Kasumi-1 (cell line): Measurements from ENCODE around the gene NTSR1.
A peak's percentile ranks its signal among the peaks of the same experiment; 100 is the strongest.

Experiments used
- DNase-seq, 2 experiments: peaks; one replicate each; lab custom pipeline; 2025; lab: John Stamatoyannopoulos, UW

The NTSR1 gene

DNA sequence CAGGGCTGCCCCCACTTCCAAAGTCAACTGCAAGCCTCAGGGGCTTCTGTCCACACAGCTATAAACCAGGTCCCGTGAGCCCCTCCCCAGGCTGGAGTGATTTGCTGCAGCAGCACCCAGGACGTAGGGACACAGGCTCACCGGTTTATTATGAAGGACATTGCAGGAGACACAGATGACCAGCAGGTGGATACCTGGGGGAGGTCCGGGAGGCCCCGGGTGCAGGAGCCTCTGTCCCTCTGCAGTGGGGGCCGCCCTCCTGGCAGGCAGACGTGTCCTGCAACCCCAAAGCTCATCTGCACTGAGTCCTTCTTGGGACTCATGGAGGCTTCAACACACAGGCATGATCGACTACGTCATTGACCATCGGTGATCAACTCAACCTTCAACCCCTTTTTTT lies 14.5 kb upstream of the NTSR1 start:
- no peak for DNase-seq

DNA sequence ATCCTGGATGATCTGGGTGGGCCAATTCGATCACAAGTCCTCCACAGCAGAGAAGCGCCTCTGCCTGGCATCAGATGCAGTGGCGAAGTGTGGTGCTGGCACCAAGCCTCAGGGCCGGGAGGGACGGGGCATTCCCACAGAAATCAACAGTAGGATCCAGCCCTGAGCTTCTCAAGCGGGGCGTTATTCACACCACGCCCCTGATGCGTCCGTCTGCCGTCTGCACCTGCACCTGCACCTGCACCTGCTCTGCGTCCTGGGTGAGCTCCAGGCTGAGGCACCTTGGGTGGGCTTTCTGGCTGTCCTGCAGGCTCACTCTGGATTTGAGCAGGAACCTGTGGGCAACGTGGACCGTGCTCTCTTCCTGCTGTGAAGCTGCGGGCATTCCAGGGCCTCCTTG lies 13.8 kb upstream of the NTSR1 start:
- no peak for DNase-seq

DNA sequence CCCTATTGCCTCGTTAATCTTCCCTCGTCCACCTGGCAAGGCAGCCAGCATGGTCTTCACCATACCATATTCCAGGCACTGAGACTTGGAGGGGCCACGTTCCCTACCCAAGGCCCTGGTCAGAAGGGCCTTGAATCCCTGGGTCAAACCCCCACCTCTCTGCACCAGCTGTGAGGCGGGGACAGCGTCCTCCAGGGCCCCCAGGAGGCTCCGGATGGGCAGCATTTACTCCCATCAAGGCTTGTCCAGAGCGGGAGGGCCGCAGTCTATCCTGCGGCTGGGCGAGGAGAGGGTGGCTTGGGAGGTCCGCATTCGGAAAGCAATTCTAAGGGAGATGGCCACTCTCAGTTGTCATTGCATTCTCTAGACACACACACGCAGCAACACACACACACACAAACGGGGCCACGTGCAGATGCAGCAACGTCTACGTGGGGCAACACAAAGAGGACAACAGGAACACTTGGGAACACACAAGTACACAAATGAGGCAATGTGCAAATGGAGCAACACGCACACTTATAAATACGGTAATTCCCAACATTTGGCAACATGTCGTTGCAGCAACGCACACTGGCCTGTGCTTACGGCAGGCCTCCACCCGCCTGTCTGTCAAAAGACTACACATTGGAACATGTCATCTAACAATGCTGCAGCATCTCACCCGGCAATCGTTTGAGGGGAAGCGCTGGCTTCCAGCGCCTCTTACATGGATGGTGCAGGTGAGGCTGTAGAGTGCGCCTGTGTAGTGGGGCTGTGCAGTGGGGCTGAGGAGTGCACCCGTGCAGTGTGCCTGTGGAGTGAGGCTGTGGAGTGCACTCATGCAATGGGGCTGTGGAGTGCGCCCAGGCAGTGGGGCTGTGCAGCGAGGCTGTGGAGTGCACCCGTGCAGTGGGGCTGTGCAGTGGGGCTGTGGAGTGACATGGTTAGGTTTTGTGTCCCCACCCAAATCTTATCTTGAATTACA lies 12.9 kb upstream of the NTSR1 start:
- no peak for DNase-seq

DNA sequence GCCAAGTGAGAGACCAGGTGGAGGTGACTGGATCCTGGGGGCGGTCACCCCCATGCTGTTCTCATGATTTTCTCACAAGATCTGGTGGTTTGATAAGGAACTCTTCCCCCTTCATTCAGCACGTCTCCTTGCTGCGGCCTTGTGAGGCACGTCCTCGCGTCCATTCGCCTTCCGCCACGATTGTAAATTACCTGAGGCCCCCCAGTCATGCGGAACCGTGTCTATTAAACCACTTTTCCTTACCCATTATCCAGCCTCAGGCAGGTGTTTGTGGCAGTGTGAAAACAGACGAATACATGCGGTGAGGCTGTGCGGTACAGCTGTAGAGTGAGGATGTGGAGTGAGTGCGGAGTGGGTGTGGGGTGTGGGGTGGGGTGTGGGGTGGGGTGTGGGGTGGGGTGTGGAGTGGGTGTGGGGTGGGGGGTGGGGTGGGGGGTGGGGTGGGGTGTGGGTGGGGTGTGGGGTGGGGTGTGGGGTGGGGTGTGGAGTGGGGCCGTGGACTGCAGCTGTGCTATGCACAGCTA lies 12.1 kb upstream of the NTSR1 start:
- no peak for DNase-seq

DNA sequence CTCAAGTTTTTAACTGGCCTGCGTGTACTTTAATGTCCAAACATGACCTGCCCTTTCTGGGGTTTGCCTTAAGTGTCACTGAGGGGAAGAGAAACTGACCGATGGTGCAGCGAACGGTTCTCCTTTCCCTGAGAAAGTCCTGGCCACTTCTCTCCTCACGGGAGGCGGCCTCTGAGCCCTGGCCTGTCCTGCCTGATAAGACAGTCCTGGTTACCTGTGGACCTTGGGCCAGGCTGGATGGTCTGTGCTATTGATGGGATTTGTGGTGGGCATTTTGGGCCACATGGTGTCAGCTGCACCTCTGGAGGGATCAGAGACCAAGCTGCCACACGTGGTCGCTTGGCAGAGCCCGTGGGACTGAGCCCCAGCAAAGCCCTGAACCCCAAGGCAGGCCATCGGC lies 11.6 kb upstream of the NTSR1 start:
- DNase-seq = no peak

DNA sequence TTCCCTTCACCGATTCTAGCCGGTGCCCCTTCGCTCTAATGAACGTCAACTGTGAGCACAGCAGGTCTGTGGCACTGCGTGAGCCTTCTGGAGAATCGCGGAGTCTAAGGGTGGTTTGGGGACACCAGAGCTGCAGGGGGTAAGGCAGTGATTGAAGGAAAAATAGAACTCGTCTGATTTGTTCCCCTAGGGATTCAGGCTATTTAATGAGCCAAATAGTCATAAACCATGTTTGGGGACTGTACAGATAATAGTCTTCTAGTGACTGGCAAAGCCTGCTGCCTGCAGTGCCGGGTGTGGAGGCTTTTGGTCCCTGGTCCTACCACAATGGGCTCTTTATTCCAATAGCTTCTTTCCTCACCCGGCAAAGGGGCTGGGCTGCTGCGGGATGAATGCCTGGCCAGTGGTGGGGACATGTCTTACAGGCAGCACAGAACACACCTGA lies 11.1 kb upstream of the NTSR1 start:
- no peak for DNase-seq

DNA sequence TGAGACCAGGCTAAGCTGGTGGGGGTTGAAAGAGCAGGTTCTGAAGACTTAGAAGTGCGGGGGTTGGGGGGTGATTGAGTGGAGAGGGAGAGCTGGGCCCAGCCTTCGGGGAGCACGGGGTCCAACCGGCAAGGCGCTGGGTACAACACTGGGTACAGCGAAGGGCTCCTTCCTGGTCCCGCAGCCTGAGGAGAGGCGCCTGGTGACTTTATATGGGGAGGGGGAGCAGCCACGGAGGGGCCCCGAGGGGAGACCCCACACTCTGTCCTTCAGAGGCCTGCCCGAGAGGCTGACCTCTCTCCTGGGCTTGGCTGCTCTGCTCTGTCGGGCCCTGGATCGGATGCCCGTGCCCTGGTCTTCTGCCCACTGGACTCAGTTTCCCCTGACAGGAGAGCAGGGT lies 10.4 kb upstream of the NTSR1 start:
- no peak for DNase-seq

DNA sequence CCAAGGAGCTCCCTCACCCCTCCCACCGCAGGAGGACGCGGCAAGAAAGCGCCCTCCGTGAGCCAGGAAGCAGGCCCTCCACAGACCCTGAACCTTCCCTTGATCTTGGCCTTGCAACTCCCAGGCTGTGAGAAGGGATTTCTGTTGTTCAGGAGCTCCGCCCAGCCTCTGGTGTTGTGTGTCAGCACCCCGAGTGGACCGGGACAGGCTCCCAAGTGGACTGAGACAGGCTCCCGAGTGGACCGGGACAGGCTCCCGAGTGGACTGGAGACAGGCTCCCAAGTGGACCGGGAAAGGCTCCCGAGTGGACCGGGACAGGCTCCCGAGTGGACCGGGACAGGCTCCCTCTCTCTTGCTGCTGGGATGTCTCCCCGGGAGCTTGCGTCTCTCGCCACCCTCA lies 9.3 kb upstream of the NTSR1 start:
- DNase-seq = no peak

DNA sequence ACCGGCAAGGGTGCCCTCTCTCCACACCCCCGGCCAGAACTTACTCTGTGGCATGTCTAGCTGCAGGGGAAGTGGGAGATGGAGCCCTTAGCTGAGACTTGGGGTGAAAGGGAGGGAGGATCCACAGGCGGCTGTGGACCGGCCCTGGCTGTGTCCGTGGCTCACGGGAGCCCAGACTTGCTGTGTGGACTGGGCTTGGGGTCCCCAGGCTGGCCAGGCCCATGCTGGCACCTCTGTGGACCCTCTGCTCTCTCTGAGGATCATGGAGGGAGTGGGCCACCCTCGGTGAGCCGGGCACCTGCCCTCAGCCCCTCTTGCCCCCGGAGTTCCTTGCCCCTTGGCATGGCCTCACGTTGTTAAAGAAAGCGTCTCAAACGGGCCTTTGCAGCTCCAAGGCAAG lies 8.9 kb upstream of the NTSR1 start:
- DNase-seq = no peak

DNA sequence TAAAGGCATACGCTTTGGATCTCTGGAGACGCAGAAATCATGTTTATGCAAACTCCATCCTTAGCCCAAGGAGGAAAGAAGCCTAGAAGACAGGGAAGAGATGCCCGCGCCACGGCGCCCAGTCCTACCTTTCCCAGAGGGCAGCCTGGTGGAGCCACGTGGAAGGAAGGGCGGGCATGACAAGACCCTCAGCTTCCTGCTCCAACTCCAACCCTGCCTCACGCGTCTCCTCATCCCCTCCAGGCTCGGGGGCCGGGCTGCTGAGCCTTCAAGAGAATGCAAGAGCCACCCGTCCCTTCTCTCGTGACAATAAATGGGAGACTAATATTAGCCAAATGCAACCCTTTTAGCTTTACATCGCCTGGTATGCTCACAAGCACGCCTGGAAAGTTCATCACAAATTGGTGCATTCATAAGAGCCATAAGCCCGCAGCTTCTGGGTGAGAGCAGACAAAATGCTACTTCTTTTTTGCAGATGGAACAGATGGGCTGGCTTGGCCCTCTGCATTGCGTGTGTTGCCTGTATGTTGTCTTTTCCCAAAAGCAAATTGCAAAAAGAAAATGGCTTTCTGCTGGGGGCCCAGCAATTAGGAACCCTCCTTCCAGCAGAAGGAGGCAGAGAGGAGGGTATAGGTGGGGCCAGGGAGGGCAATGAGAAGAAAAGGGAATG lies 8.2 kb upstream of the NTSR1 start:
- no peak for DNase-seq

DNA sequence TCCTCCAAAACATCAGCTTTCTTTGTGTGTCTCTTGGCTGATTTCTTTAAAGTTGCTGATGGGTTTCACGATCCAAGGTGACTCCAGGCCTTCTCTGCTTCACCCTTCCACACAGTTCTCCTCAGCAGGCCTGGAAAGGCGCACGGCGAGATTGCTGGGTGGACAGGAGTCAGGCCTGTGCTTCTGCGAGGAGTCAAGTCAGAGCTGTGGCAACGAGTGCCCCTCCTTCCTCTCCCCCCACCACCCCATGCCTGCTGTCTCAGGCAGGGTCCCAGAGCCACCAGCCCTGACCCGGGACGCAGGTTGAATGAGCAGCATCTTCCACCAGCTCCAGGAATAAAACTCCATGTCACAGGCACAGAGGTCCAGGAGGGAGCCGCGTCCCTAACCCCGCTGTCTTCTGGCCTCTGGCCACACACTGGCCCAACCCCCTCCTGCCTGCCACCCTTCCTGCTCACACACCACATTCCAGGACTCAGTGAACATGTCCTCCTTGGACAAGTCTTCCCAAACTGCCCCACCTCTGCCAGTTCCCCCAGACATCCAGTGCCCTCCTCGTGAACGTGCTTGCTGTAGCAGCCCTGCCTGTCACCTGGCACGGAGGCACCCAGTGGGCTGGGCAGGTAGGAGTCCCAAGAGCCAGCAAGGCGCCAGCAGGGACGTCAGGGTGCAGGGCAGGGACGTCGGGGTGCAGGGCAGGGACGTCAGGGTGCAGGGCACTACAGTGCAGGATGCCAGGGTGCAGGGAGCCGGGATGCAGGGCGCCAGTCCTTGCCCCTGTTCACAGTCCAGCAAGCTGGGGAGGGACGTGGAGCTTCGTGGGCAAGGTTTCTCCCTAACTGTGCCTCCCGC lies 7.2 kb upstream of the NTSR1 start:
- no peak for DNase-seq

DNA sequence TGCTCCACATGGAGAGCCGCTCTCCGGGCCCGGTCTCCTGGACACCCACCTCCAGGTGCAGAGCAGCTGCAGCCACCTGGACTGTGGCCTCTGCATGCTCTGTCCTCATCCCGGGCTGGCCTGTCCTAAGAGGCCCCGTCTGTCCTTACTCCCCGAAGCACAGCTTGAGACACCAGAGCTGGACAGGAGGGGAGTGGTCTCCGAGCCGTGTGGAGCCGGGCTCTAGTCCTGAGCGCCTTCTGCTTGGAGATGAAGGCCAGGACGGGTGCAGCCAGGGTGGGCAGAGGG lies 6.7 kb upstream of the NTSR1 start:
- no peak for DNase-seq

DNA sequence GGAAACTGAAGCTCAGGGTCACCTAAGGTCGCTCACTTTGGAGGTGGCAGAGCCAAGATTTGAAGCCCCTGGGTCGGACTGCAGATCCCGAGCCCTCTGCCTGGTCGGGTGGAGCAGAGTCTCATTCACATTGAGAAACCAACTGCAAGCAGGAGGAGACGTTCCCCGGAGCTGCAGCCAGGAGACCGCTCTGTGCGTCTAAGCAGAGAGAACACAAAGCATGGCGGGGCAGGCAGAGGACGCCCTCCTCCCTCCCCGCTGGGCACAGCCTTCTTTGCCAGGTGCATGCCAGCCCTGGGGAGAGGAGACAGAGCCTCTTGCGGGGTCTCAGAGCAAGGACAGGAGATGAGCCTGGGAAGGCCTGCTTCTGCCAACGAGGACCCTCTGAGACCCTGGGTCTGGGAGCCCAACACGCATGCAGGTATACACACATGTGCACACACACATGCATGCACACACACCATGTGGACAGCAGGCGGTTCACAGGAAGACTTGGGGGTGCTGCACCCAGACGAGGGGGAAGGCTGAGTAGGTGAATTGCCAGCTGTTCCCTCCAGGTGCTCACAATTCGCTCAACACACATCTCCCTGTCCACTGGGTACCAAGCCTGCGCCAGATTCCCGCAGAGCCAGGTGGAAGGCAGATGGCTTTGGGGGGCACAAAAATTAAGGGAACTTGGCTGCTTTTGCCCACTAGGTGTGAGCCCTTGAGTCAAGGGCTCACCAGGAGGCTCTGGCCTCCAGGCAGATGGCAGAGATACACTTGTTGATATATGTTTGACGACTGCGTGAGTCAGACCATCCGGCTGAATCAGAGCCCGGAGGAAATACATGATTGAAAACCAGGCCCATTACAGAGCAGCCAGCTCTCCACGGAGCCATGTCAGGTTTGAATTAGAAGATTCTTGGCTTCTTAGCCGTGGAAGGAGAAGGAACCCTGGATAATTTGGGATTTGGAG lies 5.5 kb upstream of the NTSR1 start:
- peak; percentile 36 to 39 for DNase-seq

DNA sequence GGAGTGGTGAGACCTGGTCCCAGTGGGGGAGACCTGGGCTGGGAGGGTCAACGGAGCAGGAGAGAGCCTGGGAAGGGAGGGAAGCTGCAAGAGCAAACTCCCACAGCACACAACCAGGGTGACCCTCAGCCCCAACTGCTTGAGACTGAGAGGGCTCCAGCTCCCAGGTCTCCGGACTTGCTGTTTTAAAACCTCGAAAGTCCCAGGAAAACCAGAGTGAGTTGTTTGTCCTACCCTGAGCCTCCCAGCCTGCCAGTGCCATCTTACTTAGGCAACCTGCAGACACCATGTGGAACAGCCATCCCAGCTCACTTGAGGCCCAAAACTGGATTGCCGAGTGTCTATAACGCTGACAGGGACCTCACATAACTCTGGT lies 4.8 kb upstream of the NTSR1 start:
- DNase-seq = no peak

DNA sequence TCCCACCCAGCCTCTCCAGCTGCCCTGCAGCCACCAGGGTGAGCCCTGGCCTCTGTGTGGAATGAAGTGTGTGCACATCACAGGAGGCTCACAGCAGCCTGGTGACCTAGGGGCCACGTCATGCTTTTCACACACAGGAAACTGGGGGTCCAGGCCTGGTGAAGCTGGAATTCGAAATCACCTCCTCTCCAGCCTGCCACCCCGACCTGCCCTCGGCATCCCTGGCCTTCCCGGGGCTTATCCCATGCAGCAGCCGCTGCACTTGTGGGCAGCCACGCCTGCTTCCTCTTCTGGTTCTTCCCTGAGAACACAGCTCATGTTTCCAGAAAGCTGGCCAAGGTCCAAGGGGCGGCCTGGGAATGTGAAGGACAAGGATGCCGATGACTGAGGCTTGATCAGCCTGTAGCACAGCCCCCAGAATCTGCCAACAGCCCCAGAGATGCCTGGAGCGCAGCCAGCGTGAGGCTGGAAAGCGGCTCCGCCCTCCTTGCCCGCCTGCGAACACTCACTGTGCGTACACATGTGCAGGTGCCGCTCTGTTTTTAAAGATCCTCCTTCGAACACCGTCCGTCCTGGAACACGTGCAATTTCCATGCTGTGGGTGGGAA lies 4.2 kb upstream of the NTSR1 start:
- DNase-seq = peak; percentile 6 to 33

DNA sequence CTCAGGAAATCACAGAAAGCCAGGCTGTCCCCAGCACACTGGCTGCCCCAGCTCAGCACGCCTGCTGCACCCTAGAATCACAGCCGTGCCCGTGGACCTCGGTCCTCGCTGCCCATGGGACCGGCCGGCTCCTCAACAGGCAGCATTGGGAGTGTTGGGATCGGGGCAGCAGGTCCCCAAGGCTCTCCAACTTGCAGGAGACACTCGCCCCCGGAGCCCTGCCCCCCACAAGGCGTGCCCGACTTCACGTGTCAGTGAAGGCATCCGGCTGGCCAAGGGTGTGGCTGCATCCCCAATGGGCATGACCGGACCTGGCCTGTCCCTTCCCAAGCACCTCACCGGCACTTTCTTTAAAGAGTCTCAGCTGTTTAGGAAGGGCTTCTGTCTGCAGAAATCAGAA lies 3.0 kb upstream of the NTSR1 start:
- DNase-seq = no peak

DNA sequence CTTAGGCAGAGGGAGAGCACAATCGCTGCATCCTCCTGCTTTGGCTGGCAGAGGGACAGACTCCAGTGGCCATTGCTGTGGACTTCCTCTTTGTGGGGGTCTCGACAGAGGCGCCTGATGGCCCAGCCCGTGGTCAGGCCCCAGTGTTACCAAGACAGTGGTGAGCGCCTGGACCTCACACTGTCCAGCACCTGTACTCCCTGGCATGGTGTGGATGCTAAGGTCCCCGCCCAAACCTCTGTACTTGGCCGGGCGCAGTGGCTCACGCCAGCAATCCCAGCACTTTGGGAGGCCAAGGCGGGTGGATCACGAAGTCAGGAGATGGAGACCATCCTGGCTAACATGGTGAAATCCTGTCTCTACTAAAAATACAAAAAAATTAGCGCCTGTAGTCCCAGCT lies 2.3 kb upstream of the NTSR1 start:
- DNase-seq = no peak

DNA sequence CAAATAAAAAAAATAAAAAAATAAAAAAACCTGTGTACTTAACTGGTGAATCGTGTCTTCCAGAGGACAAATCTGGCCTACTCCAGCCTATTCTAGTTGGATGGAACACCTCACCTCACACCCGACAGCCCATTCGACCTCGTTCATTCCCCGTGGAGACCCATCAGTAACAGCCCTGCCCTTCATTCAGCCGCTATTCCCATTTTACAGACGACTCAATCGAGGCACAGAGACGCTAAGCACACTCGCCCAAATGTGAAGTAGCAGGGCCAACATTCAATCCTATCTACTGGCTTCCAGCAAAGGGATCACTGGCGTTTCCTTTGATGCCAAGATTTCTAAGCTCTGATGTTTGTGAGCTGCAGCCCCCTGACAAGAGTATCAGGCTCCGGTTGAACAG lies 1.8 kb upstream of the NTSR1 start:
- no peak for DNase-seq

DNA sequence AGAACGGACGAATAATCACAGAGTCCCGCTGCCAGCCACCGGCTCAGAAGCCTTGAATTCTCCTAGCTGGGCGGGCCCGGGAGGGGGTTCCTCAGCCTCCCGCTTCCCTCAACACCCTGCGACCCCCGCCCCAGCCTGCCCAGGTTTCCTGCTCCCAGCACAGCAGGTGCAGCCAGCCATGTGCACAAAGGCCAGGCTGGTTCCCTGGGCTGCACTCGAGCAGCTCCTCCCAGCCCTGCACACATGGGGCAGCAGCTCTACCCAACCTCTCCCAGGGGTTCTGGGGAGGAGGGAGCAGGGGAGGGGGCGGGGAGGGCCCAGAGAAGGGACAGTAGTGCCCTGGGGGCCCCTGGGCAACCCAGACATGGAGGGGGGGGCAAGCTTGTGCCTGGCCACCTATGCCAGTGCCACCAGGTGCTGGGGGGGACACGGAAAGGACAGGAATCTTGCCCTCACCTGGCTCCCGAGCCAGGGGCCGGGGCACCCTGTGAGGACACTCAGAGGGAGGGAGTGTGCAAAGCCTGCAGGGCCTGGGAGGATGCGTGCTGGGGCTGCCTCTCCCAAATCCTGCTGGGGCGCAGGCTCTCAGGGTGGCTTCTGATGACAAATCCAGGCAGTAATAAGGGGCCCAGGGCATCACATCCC lies 1.2 kb upstream of the NTSR1 start:
- DNase-seq = no peak

DNA sequence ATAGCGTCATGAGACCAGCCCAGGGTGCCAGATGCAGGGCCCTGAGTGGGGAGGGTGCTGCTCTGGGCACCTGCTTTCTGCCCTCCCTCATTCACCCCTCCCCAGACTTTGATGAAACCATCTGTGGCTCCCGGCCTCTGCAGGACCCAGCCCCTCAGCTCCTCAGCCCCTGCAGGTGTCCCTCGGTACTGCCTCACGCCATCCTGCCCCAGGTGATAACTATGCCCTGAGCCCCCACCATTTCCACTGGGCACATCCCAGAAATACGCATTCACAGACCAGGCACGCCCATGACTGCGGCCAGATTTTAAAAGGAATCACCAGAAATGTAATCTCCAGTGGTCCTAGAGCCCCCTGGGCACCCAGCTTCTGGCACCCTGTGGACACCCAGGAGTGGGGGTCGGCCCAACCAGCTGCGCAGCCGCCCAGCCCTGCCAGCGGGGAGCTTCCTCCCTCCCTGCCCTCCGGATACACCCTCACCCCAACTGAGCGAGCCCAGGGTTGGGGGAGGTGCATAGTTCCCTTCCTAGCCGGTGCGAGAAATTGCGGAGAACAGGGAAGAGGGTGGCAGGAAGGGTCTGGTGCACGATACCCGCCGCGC lies 615 bp upstream of the NTSR1 start:
- DNase-seq = peak; percentile 17 to 42
